ENCODE results near the gene LY9.

Gene LY9

GRCh38 chr1:160808289-160808688 lies 12.3 kb downstream of the LY9 start:
- no peak for TF ChIP-seq MYC (IDR thresholded peaks at IDR 0.05; ENCODE audit: low read depth, low read length)
- no peak for TF ChIP-seq MAX (IDR thresholded peaks at IDR 0.05; ENCODE audit: low read depth, low read length)
- DNase-seq (ENCODE audit: low read depth): no peak

GRCh38 chr1:160810486-160810885 lies 14.5 kb downstream of the LY9 start:
- no peak overlapping the region for H3K4me3 ChIP-seq (ENCODE audit: low read depth, low read length)
- DNase-seq (ENCODE audit: low read depth): no peak
- no peak for TF ChIP-seq MYC (IDR thresholded peaks at IDR 0.05; ENCODE audit: low read depth, low read length)
- no peak for TF ChIP-seq MAX (IDR thresholded peaks at IDR 0.05; ENCODE audit: low read depth, low read length)
- no peak for TF ChIP-seq POLR2A (IDR thresholded peaks at IDR 0.05; ENCODE audit: extremely low read depth, insufficient read length)
- no peak for TF ChIP-seq CTCF (IDR thresholded peaks at IDR 0.05; ENCODE audit: low read depth, low read length)

More at GRCh38 chr1:160808289-160808688, 12.3 kb downstream of the LY9 start:
- no peak overlapping the region for H3K4me3 ChIP-seq (ENCODE audit: low read depth, low read length)

- no peak for DNase-seq (ENCODE audit: low read depth)
- H3K4me3 ChIP-seq (ENCODE audit: low read depth, low read length): no peak overlapping the region
- TF ChIP-seq MYC (IDR thresholded peaks at IDR 0.05; ENCODE audit: low read depth, low read length) (no peak), CTCF (IDR thresholded peaks at IDR 0.05; ENCODE audit: low read depth, low read length) (no peak), MAX (IDR thresholded peaks at IDR 0.05; ENCODE audit: low read depth, low read length) (no peak)
These were observed 15.2 kb downstream of the LY9 start for GRCh38 chr1:160811147-160811546.

GRCh38 chr1:160813215-160813614 lies 17.2 kb downstream of the LY9 start:
- H3K4me3 ChIP-seq (ENCODE audit: low read depth, low read length): no peak overlapping the region
- TF ChIP-seq POLR2A (IDR thresholded peaks at IDR 0.05; ENCODE audit: extremely low read depth, insufficient read length): no peak
- no peak for DNase-seq (ENCODE audit: low read depth)

GRCh38 chr1:160814316-160814715 lies 18.3 kb downstream of the LY9 start:
- TF ChIP-seq MAX (IDR thresholded peaks at IDR 0.05; ENCODE audit: low read depth, low read length): no peak
- no peak for TF ChIP-seq CTCF (IDR thresholded peaks at IDR 0.05; ENCODE audit: low read depth, low read length)
- TF ChIP-seq POLR2A (IDR thresholded peaks at IDR 0.05; ENCODE audit: extremely low read depth, insufficient read length): no peak
- TF ChIP-seq MYC (IDR thresholded peaks at IDR 0.05; ENCODE audit: low read depth, low read length): no peak
- no peak for DNase-seq (ENCODE audit: low read depth)
- H3K4me3 ChIP-seq (ENCODE audit: low read depth, low read length): no peak overlapping the region

- no peak overlapping the region for H3K4me3 ChIP-seq (ENCODE audit: low read depth, low read length)
- no peak for TF ChIP-seq MYC (IDR thresholded peaks at IDR 0.05; ENCODE audit: low read depth, low read length)
- TF ChIP-seq POLR2A (IDR thresholded peaks at IDR 0.05; ENCODE audit: extremely low read depth, insufficient read length): no peak
- no peak for TF ChIP-seq CTCF (IDR thresholded peaks at IDR 0.05; ENCODE audit: low read depth, low read length)
- no peak for TF ChIP-seq MAX (IDR thresholded peaks at IDR 0.05; ENCODE audit: low read depth, low read length)
- no peak for DNase-seq (ENCODE audit: low read depth)
These were observed 18.9 kb downstream of the LY9 start for GRCh38 chr1:160814856-160815255.

GRCh38 chr1:160818207-160818937 lies 22.4 kb downstream of the LY9 start:
- DNase-seq (ENCODE audit: low read depth): no peak
- no peak overlapping the region for H3K4me3 ChIP-seq (ENCODE audit: low read depth, low read length)
- TF ChIP-seq CTCF (IDR thresholded peaks at IDR 0.05; ENCODE audit: low read depth, low read length) (no peak), MYC (IDR thresholded peaks at IDR 0.05; ENCODE audit: low read depth, low read length) (no peak), POLR2A (IDR thresholded peaks at IDR 0.05; ENCODE audit: extremely low read depth, insufficient read length) (no peak), MAX (IDR thresholded peaks at IDR 0.05; ENCODE audit: low read depth, low read length) (no peak)

Measured in NB4 (cell line).